Tibial nerve (tissue), 4 donors: ENCODE results near the gene MOCS1. TPM values are rescaled to one million over a fixed set of nuclear protein-coding genes. Genes with fewer than 3 reads are reported as not detected.

Experiments
- DNase-seq, 2 donors: peaks; one replicate each; pipeline ENCODE4 v3.0.0-alpha.2; 2019; ENCODE audit warnings: low spot score in 2 of 2
- H3K27ac ChIP-seq, 4 donors: fragments of 200-600 bp; sonication (generic) in 3 of 4; one replicate each; pipeline ENCODE4 v1.5.1; 2017 to 2019; ENCODE audit warnings: mild to moderate bottlenecking in 1 of 4
- H3K27me3 ChIP-seq, 2 donors: fragments of 200-600 bp; sonication (generic) in 1 of 2; one replicate each; pipeline versions ENCODE4 v1.5.1 to v1.6.0; 2017 to 2019
- H3K36me3 ChIP-seq, 3 donors: fragments of 200-600 bp; sonication (generic); one replicate each; pipeline ENCODE4 v1.5.1; 2018 to 2019
- H3K4me1 ChIP-seq, 4 donors: fragments of 200-600 bp; sonication (generic) in 3 of 4; one replicate each; pipeline ENCODE4 v1.5.1; 2017 to 2019
- H3K4me3 ChIP-seq, 4 donors: fragments of 200-600 bp; sonication (generic) in 3 of 4; one replicate each; pipeline ENCODE4 v1.5.1; 2017 to 2019; ENCODE audit warnings: mild to moderate bottlenecking in 1 of 4, moderate library complexity in 1 of 4
- H3K9me3 ChIP-seq, 4 donors: fragments of 200-600 bp; sonication (generic) in 3 of 4; one replicate each; pipeline ENCODE4 v1.5.1; 2017 to 2019
- CTCF ChIP-seq, 5 experiments: fragments of 200-600 bp in 3 of 5; fragments of 450-650 bp in 2 of 5; sonication (generic) in 3 of 5; IDR thresholded peaks; one replicate each; pipeline ENCODE4 v1.5.1; 2016 to 2019; ENCODE audit warnings: antibody characterized with exemption in 5 of 5, mild to moderate bottlenecking in 3 of 5, moderate library complexity in 2 of 5
- EP300 ChIP-seq, 2 donors: sonication (generic); formaldehyde crosslinking; IDR thresholded peaks; one replicate each; pipeline ENCODE4 v1.6.1; 2017; ENCODE audit warnings: antibody characterized with exemption in 2 of 2, mild to moderate bottlenecking in 1 of 2
- POLR2A ChIP-seq, 2 donors: fragments of 450-650 bp; IDR thresholded peaks; one replicate each; pipeline ENCODE4 v1.6.1; 2017; ENCODE audit warnings: antibody characterized with exemption in 2 of 2, mild to moderate bottlenecking in 2 of 2, moderate library complexity in 2 of 2
- WGBS, 2 donors: methylation state at CpG; one replicate each; pipeline ENCODE4 v1.1.5; 2018; 5-methylcytosine and 5-hydroxymethylcytosine counted together
- total RNA-seq, 4 donors: library from RNA; depleted of rRNA; stranded (reverse); fragments of >200 nt; gene quantifications; one replicate each; pipeline ENCODE4 v1.1.0, GENCODE V29; 2016

Gene MOCS1
- total RNA-seq, 4 donors from 2014 or later: 56.7 to 103 (median 71.0) TPM

GRCh38 chr6:39910744-39911143 lies 23.5 kb downstream of the MOCS1 start:
- TF ChIP-seq POLR2A (IDR thresholded peaks at IDR 0.05) (no peak), EP300 (IDR thresholded peaks at IDR 0.05) (no peak), CTCF (IDR thresholded peaks at IDR 0.05) (no peak)
- H3K9me3 ChIP-seq: no peaks in the 10 kb centered on the region
- H3K27ac ChIP-seq: no peak overlapping the region
- H3K27me3 ChIP-seq: no peaks in the 10 kb centered on the region
- 88 to 94% methylated on average over 2 of the region's 2 CpGs for WGBS, 2 donors
- DNase-seq: no peak
- no peak overlapping the region for H3K4me3 ChIP-seq
- peaks cover 0 to 96% (median 3%) of the 10 kb centered on the region in 3 donors for H3K36me3 ChIP-seq
- H3K4me1 ChIP-seq: peaks cover 0 to 5% (median 0%) of the 10 kb centered on the region in 4 donors

GRCh38 chr6:39910164-39910563 lies 24.1 kb downstream of the MOCS1 start:
- peaks cover 0 to 96% (median 3%) of the 10 kb centered on the region in 3 donors for H3K36me3 ChIP-seq
- no peaks in the 10 kb centered on the region for H3K27me3 ChIP-seq
- no peaks in the 10 kb centered on the region for H3K9me3 ChIP-seq
- no peak overlapping the region for H3K27ac ChIP-seq
- DNase-seq: no peak
- peaks cover 0 to 11% (median 0%) of the 10 kb centered on the region in 4 donors for H3K4me1 ChIP-seq
- TF ChIP-seq POLR2A (IDR thresholded peaks at IDR 0.05) (no peak), EP300 (IDR thresholded peaks at IDR 0.05) (no peak)
- H3K4me3 ChIP-seq: no peak overlapping the region

GRCh38 chr6:39909701-39910100 lies 24.6 kb downstream of the MOCS1 start:
- DNase-seq: no peak
- H3K36me3 ChIP-seq: peaks cover 0 to 96% (median 3%) of the 10 kb centered on the region in 3 donors

GRCh38 chr6:39908838-39909583 lies 25.3 kb downstream of the MOCS1 start:
- H3K9me3 ChIP-seq: no peaks in the 10 kb centered on the region

More at GRCh38 chr6:39909701-39910100, 24.6 kb downstream of the MOCS1 start:
- Histone ChIP-seq H3K27ac (no peak overlapping the region), H3K9me3 (no peaks in the 10 kb centered on the region), H3K4me3 (no peak overlapping the region), H3K4me1 (peaks cover 0 to 14% (median 0%) of the 10 kb centered on the region in 4 donors), H3K27me3 (no peaks in the 10 kb centered on the region)
- TF ChIP-seq POLR2A (IDR thresholded peaks at IDR 0.05): no peak
- no peak for TF ChIP-seq EP300 (IDR thresholded peaks at IDR 0.05)
- TF ChIP-seq CTCF (IDR thresholded peaks at IDR 0.05): no peak
- 88 to 92% methylated on average over 5 of the region's 5 CpGs for WGBS, 2 donors

GRCh38 chr6:39907871-39908575 lies 26.2 kb downstream of the MOCS1 start:
- H3K36me3 ChIP-seq: peaks cover 0 to 96% (median 0%) of the 10 kb centered on the region in 3 donors
- TF ChIP-seq POLR2A (IDR thresholded peaks at IDR 0.05): no peak
- TF ChIP-seq CTCF (IDR thresholded peaks at IDR 0.05): no peak
- TF ChIP-seq EP300 (IDR thresholded peaks at IDR 0.05): no peak
- DNase-seq: no peak

More at GRCh38 chr6:39908838-39909583, 25.3 kb downstream of the MOCS1 start:
- H3K4me3 ChIP-seq: no peak overlapping the region
- WGBS, 2 donors: 74 to 75% methylated on average over 13 of the region's 13 CpGs
- peaks cover 0 to 96% (median 0%) of the 10 kb centered on the region in 3 donors for H3K36me3 ChIP-seq
- H3K27ac ChIP-seq: no peak overlapping the region
- peaks cover 0 to 14% (median 0%) of the 10 kb centered on the region in 4 donors for H3K4me1 ChIP-seq
- DNase-seq: no peak
- no peaks in the 10 kb centered on the region for H3K27me3 ChIP-seq
- TF ChIP-seq POLR2A (IDR thresholded peaks at IDR 0.05): no peak
- no peak for TF ChIP-seq CTCF (IDR thresholded peaks at IDR 0.05)
- TF ChIP-seq EP300 (IDR thresholded peaks at IDR 0.05): no peak

More at GRCh38 chr6:39907871-39908575, 26.2 kb downstream of the MOCS1 start:
- H3K4me3 ChIP-seq: no peak overlapping the region
- no peak overlapping the region for H3K27ac ChIP-seq
- no peaks in the 10 kb centered on the region for H3K27me3 ChIP-seq
- peaks cover 0 to 14% (median 0%) of the 10 kb centered on the region in 4 donors for H3K4me1 ChIP-seq
- H3K9me3 ChIP-seq: no peaks in the 10 kb centered on the region
- WGBS, 2 donors: 88 to 93% methylated on average over 5 of the region's 5 CpGs
